ENCODE results near the gene VPS54.

- TF ChIP-seq CTCF (IDR thresholded peaks at IDR 0.05; ENCODE audit: insufficient read depth, low read length, poor library complexity, severe bottlenecking) (no peak), EZH2phosphoT487 (conservative IDR thresholded peaks at IDR 0.05; ENCODE audit: low read length) (no peak)
Measured at GRCh38 chr2:64040161-64040560, 20.9 kb upstream of the VPS54 start.

Data from SU-DHL-6 (cell line).